ENCODE data around the gene HSD17B12. TPM values are rescaled to one million over a fixed set of nuclear protein-coding genes. Genes with fewer than 3 reads are reported as not detected.

The HSD17B12 gene
- polyA plus RNA-seq, 1 donor from 2014 or later = 58.8 TPM

DNA sequence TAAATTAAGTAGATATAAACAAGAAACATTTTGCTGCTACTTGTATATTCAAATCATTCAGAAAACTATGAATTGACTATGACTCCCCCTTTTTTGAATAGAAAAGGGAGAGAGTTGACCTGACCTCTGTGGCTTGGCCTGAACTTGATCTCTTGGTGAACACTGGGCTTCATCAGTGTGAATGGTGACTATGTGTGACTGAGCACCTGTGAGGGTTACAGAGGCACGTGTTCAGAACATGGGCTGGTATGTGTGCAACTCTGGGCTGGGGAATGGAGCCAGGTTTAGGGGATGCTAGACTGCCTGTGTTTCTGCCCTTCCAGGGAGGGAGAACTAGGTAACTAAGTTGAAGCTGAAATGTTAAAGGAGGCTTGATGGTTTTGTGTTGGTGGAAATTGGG lies 29.2 kb downstream of the HSD17B12 start:
- no peaks in the 10 kb centered on the region for H3K9me3 ChIP-seq (ENCODE audit: low read length)
- H2AFZ ChIP-seq (ENCODE audit: low read depth, low read length) = no peak overlapping the region
- H3K79me2 ChIP-seq (replicated peaks; ENCODE audit: insufficient read depth, low read length) = no peaks in the 10 kb centered on the region
- no peak overlapping the region for H3K4me2 ChIP-seq (ENCODE audit: low read length)
- H3K36me3 ChIP-seq (ENCODE audit: insufficient read depth, low read length) = no peaks in the 10 kb centered on the region
- no peaks in the 10 kb centered on the region for H3F3A ChIP-seq (ENCODE audit: insufficient read depth, low read length, poor library complexity, severe bottlenecking)
- H3K9me2 ChIP-seq (ENCODE audit: insufficient read depth, low read length) = no peaks in the 10 kb centered on the region
- H3K27ac ChIP-seq (ENCODE audit: low read length) = no peak overlapping the region
- H3K27me3 ChIP-seq (ENCODE audit: insufficient read depth, low read depth, low read length) = no peaks in the 10 kb centered on the region
- no peaks in the 10 kb centered on the region for H4K20me1 ChIP-seq (ENCODE audit: insufficient read depth)
- H3K9ac ChIP-seq (ENCODE audit: low read length) = no peak overlapping the region
- no peak overlapping the region for H3K4me3 ChIP-seq (ENCODE audit: low read length)
- no peak for TF ChIP-seq SMC3 (conservative IDR thresholded peaks at IDR 0.05; ENCODE audit: poor library complexity)
- TF ChIP-seq MXI1 (conservative IDR thresholded peaks at IDR 0.05; ENCODE audit: poor library complexity, severe bottlenecking) = no peak
- TF ChIP-seq, protein P1, sequence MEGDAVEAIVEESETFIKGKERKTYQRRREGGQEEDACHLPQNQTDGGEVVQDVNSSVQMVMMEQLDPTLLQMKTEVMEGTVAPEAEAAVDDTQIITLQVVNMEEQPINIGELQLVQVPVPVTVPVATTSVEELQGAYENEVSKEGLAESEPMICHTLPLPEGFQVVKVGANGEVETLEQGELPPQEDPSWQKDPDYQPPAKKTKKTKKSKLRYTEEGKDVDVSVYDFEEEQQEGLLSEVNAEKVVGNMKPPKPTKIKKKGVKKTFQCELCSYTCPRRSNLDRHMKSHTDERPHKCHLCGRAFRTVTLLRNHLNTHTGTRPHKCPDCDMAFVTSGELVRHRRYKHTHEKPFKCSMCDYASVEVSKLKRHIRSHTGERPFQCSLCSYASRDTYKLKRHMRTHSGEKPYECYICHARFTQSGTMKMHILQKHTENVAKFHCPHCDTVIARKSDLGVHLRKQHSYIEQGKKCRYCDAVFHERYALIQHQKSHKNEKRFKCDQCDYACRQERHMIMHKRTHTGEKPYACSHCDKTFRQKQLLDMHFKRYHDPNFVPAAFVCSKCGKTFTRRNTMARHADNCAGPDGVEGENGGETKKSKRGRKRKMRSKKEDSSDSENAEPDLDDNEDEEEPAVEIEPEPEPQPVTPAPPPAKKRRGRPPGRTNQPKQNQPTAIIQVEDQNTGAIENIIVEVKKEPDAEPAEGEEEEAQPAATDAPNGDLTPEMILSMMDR (IDR thresholded peaks at IDR 0.05; ENCODE audit: poor library complexity, severe bottlenecking) = no peak
- TF ChIP-seq EZH2 (IDR thresholded peaks at IDR 0.05; ENCODE audit: borderline replicate concordance, insufficient read depth, low read length, poor library complexity, severe bottlenecking) = no peak
- no peak for TF ChIP-seq TAF1 (IDR thresholded peaks at IDR 0.05; ENCODE audit: low read depth)

- no peak overlapping the region for H3K4me3 ChIP-seq (ENCODE audit: low read length)
- TF ChIP-seq, protein P1 (IDR thresholded peaks at IDR 0.05; ENCODE audit: poor library complexity, severe bottlenecking) = no peak
- TF ChIP-seq REST (IDR thresholded peaks at IDR 0.05; ENCODE audit: borderline replicate concordance) (no peak), EP300 (conservative IDR thresholded peaks at IDR 0.05; ENCODE audit: poor library complexity, severe bottlenecking) (no peak), POLR2AphosphoS5 (IDR thresholded peaks at IDR 0.05) (no peak), TAF1 (IDR thresholded peaks at IDR 0.05; ENCODE audit: low read depth) (no peak), EZH2 (IDR thresholded peaks at IDR 0.05; ENCODE audit: borderline replicate concordance, insufficient read depth, low read length, poor library complexity, severe bottlenecking) (no peak), MXI1 (conservative IDR thresholded peaks at IDR 0.05; ENCODE audit: poor library complexity, severe bottlenecking) (no peak), RAD21 (conservative IDR thresholded peaks at IDR 0.05) (no peak), SMC3 (conservative IDR thresholded peaks at IDR 0.05; ENCODE audit: poor library complexity) (no peak)
- H3K9ac ChIP-seq (ENCODE audit: low read length) = no peak overlapping the region
- no peaks in the 10 kb centered on the region for H3K27me3 ChIP-seq (ENCODE audit: insufficient read depth, low read depth, low read length)
- H3K9me2 ChIP-seq (ENCODE audit: insufficient read depth, low read length) = no peaks in the 10 kb centered on the region
- H3K9me3 ChIP-seq (ENCODE audit: low read length) = no peaks in the 10 kb centered on the region
- H4K20me1 ChIP-seq (ENCODE audit: insufficient read depth) = no peaks in the 10 kb centered on the region
- no peaks in the 10 kb centered on the region for H3K79me2 ChIP-seq (replicated peaks; ENCODE audit: insufficient read depth, low read length)
- H2AFZ ChIP-seq (ENCODE audit: low read depth, low read length) = no peak overlapping the region
- H3K36me3 ChIP-seq (ENCODE audit: insufficient read depth, low read length) = no peaks in the 10 kb centered on the region
- H3F3A ChIP-seq (ENCODE audit: insufficient read depth, low read length, poor library complexity, severe bottlenecking) = no peaks in the 10 kb centered on the region
- H3K27ac ChIP-seq (ENCODE audit: low read length) = no peak overlapping the region
- H3K4me2 ChIP-seq (ENCODE audit: low read length) = no peak overlapping the region
Observed at GRCh38 chr11:43712676-43713075, 32.1 kb downstream of the HSD17B12 start.

Measured in neural cell (in vitro differentiated cells).